Breast epithelium (tissue), 3 donors: ENCODE results near the gene FGFBP2.

Experiments
- CTCF ChIP-seq, 3 donors: fragments of 450-650 bp; IDR thresholded peaks; one replicate each; pipeline ENCODE4 v1.5.1; 2016 to 2017; ENCODE audit warnings: antibody characterized with exemption in 3 of 3, mild to moderate bottlenecking in 3 of 3, moderate library complexity in 3 of 3
- POLR2A ChIP-seq: fragments of 450-650 bp; IDR thresholded peaks from one replicate; pipeline ENCODE4 v1.6.1; 2016; ENCODE audit warnings: antibody characterized with exemption, mild to moderate bottlenecking, moderate library complexity

DNA sequence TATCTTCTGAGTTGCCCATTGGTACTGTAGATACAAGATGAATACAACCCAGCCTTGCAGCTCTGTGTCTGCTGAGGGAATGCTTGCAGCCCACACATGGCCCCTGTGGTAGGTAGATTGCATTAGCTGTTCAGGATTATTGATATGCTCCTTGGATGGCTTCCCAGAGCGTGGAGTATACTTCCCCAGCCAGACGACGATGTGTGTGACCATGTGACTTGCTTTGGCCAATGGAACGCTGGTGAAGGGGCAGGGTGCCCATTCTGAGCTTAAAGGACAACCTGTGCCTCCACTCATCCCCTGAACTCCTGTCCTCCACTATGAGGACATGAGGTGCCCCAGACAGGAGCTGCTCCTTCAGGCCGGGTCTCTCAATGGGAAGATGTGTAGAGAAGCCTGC, 23.9 kb upstream of the FGFBP2 start:
- TF ChIP-seq CTCF (IDR thresholded peaks at IDR 0.05) (no peak), POLR2A (no peak)
